NCI-H1436 treated with DMSO at 0.1 percent for 48 hours (cell line): ENCODE measurements around the gene LEPROT.

ENCODE experiments used
- DNase-seq: peaks from one replicate; lab custom pipeline; 2025; lab: John Stamatoyannopoulos, UW

Gene LEPROT

GRCh38 chr1:65412256-65412983 is 8.0 kb upstream of the LEPROT start:
- DNase-seq = no peak

GRCh38 chr1:65412984-65413375 is 7.5 kb upstream of the LEPROT start:
- no peak for DNase-seq

GRCh38 chr1:65414538-65414937 is 5.9 kb upstream of the LEPROT start:
- no peak for DNase-seq

- no peak for DNase-seq
These were observed 3.7 kb upstream of the LEPROT start for GRCh38 chr1:65416767-65417166.

GRCh38 chr1:65417729-65418128 is 2.7 kb upstream of the LEPROT start:
- no peak for DNase-seq

- no peak for DNase-seq
These were observed 1.8 kb upstream of the LEPROT start for GRCh38 chr1:65418522-65419185.

GRCh38 chr1:65419681-65420589 is 533 bp upstream of the LEPROT start:
- DNase-seq = peak; percentile 87

GRCh38 chr1:65421351-65422025 is 1.0 kb downstream of the LEPROT start:
- DNase-seq = no peak

- DNase-seq = no peak
These were observed 2.1 kb downstream of the LEPROT start for GRCh38 chr1:65422241-65423203.

GRCh38 chr1:65423884-65424572 is 3.6 kb downstream of the LEPROT start:
- DNase-seq = no peak

- DNase-seq = no peak
These were observed 4.1 kb downstream of the LEPROT start for GRCh38 chr1:65424573-65424889.

GRCh38 chr1:65425006-65425405 is 4.5 kb downstream of the LEPROT start:
- DNase-seq = no peak

- DNase-seq = no peak
These were observed 5.2 kb downstream of the LEPROT start for GRCh38 chr1:65425697-65426096.

- no peak for DNase-seq
These were observed 8.6 kb downstream of the LEPROT start for GRCh38 chr1:65429078-65429477.

- DNase-seq = no peak
These were observed 9.3 kb downstream of the LEPROT start for GRCh38 chr1:65429806-65430205.

- DNase-seq = no peak
These were observed 10.7 kb downstream of the LEPROT start for GRCh38 chr1:65431111-65431705.

- no peak for DNase-seq
These were observed 12.4 kb downstream of the LEPROT start for GRCh38 chr1:65432918-65433317.

GRCh38 chr1:65434255-65434654 is 13.8 kb downstream of the LEPROT start:
- DNase-seq = no peak

GRCh38 chr1:65434760-65435159 is 14.3 kb downstream of the LEPROT start:
- DNase-seq = no peak

GRCh38 chr1:65435987-65436386 is 15.5 kb downstream of the LEPROT start:
- DNase-seq = no peak
